ENCODE measurements around the gene BCL2L11.

BCL2L11 gene

GRCh38 chr2:111148225-111148873, 27.6 kb downstream of the BCL2L11 start:
- Mint-ChIP-seq H3K27ac (no peak overlapping the region), H3K4me1 (peaks cover 21% of the 10 kb centered on the region), H3K9me3 (no peaks in the 10 kb centered on the region), H3K27me3 (no peaks in the 10 kb centered on the region), H3K4me3 (no peak overlapping the region), H3K36me3 (peaks cover 20% of the 10 kb centered on the region)

DNA sequence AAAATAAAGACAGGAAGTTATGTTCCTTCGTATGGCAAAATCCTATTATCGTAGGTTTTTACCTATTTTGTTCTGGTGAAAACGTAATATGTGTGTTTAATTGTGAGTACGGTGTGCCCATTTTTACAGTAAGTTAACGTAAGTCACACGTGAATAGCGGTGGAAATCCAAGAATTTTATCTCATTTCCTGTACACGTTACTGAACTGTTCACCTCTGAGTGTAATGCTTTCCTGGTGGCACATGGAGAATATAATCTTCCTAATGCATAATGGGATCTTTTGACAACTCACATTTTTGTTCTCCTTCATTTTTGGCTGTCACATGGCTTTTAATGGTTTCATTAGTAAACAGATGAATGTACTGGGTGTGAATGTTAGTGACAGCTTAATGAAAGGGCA, 28.2 kb downstream of the BCL2L11 start:
- Mint-ChIP-seq H3K27ac (no peak overlapping the region), H3K36me3 (peaks cover 21% of the 10 kb centered on the region), H3K4me1 (peaks cover 21% of the 10 kb centered on the region), H3K27me3 (no peaks in the 10 kb centered on the region), H3K4me3 (no peak overlapping the region), H3K9me3 (no peaks in the 10 kb centered on the region)

GRCh38 chr2:111149882-111150455, 29.3 kb downstream of the BCL2L11 start:
- Mint-ChIP-seq H3K27ac (no peak overlapping the region), H3K36me3 (peaks cover 20% of the 10 kb centered on the region), H3K4me3 (no peak overlapping the region), H3K9me3 (no peaks in the 10 kb centered on the region), H3K27me3 (no peaks in the 10 kb centered on the region), H3K4me1 (peaks cover 21% of the 10 kb centered on the region)

GRCh38 chr2:111154758-111155157, 34.0 kb downstream of the BCL2L11 start:
- Mint-ChIP-seq H3K27me3 (no peaks in the 10 kb centered on the region), H3K36me3 (peaks cover 17% of the 10 kb centered on the region), H3K27ac (no peak overlapping the region), H3K4me3 (no peak overlapping the region), H3K4me1 (peaks cover 32% of the 10 kb centered on the region), H3K9me3 (no peaks in the 10 kb centered on the region)

- peaks cover 19% of the 10 kb centered on the region for H3K36me3 Mint-ChIP-seq
- no peaks in the 10 kb centered on the region for H3K9me3 Mint-ChIP-seq
- H3K27ac Mint-ChIP-seq = no peak overlapping the region
- no peak overlapping the region for H3K4me3 Mint-ChIP-seq
- no peaks in the 10 kb centered on the region for H3K27me3 Mint-ChIP-seq
- H3K4me1 Mint-ChIP-seq = peaks cover 33% of the 10 kb centered on the region
Measured at GRCh38 chr2:111155610-111156009, 34.9 kb downstream of the BCL2L11 start.

DNA sequence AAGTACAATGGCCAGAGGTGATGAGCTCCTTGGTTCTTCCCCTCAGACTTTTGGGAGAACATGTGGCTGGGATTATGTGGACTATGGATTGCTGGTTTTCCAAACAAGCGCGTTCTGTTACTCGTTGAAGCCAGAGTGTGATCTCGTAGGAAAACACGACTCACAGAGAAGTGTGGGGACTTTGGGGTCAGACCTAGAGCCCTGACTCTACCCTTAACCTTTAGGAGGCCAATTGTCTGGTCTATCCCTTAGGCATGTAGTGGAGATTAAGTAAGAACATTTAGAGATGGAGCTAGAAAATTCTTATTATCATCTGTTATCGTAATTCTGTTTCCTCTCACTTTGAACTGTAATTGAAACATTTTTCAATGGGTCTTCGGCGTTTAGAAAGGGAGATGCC, 35.8 kb downstream of the BCL2L11 start:
- Mint-ChIP-seq H3K9me3 (no peaks in the 10 kb centered on the region), H3K4me3 (peak overlapping the region; percentile 47), H3K27ac (no peak overlapping the region), H3K36me3 (peaks cover 14% of the 10 kb centered on the region), H3K27me3 (no peaks in the 10 kb centered on the region), H3K4me1 (peaks cover 33% of the 10 kb centered on the region)

GRCh38 chr2:111157071-111157661, 36.5 kb downstream of the BCL2L11 start:
- Mint-ChIP-seq H3K27ac (peak overlapping the region; percentile 56), H3K9me3 (no peaks in the 10 kb centered on the region), H3K27me3 (no peaks in the 10 kb centered on the region), H3K4me1 (peaks cover 33% of the 10 kb centered on the region), H3K4me3 (peak overlapping the region; percentile 47), H3K36me3 (peaks cover 13% of the 10 kb centered on the region)

DNA sequence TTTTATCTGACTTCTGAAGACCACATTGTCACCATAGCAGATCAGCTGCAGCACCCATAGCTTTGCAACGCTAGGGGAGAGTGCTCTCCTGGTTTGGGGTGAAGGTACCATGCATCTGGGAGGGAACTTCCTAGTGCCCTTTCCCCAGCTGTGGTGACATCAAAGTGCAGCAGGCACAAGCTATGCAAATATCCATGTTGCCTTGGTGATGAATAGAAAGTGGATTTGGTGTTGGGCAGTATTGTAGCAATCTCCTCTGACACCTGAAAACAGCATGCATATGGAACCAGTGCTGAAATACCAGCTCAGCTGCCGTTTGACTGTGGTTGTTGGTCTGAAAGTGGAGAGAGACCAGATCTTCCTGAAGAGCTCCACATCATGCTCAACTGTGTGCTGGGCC, 37.1 kb downstream of the BCL2L11 start:
- Mint-ChIP-seq H3K27ac (no peak overlapping the region), H3K9me3 (no peaks in the 10 kb centered on the region), H3K4me3 (no peak overlapping the region), H3K4me1 (peaks cover 37% of the 10 kb centered on the region), H3K36me3 (peaks cover 17% of the 10 kb centered on the region), H3K27me3 (no peaks in the 10 kb centered on the region)

- H3K27me3 Mint-ChIP-seq = no peaks in the 10 kb centered on the region
- no peak overlapping the region for H3K4me3 Mint-ChIP-seq
- no peaks in the 10 kb centered on the region for H3K9me3 Mint-ChIP-seq
- H3K36me3 Mint-ChIP-seq = peaks cover 14% of the 10 kb centered on the region
- H3K4me1 Mint-ChIP-seq = peaks cover 42% of the 10 kb centered on the region
- no peak overlapping the region for H3K27ac Mint-ChIP-seq
Measured at GRCh38 chr2:111159641-111160040, 38.9 kb downstream of the BCL2L11 start.

- Mint-ChIP-seq H3K4me1 (peaks cover 38% of the 10 kb centered on the region), H3K9me3 (no peaks in the 10 kb centered on the region), H3K36me3 (peaks cover 20% of the 10 kb centered on the region), H3K27me3 (no peaks in the 10 kb centered on the region), H3K27ac (no peak overlapping the region), H3K4me3 (no peak overlapping the region)
Measured at GRCh38 chr2:111160758-111161157, 40.0 kb downstream of the BCL2L11 start.

DNA sequence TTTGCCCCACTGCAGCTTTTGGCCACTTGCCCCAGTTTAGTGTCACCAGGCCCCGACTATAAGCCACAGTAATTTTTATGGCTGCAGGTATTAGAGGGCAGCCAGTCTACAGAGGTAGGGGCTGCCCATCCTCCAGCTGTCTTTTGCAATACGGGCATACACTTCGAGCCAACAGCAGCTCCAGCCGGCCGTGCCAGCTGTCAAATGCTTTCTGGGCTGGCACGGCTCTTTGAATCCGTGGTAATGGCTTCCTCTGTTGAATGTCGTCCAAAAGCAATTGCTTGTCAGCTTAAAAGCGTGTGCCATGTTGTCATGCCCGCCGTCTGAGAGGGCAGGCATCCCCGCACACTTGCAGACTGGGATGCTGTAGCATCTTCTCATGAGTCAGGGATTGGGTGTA, 41.3 kb downstream of the BCL2L11 start:
- H3K27me3 Mint-ChIP-seq = no peaks in the 10 kb centered on the region
- H3K36me3 Mint-ChIP-seq = peaks cover 20% of the 10 kb centered on the region
- H3K9me3 Mint-ChIP-seq = no peaks in the 10 kb centered on the region
- no peak overlapping the region for H3K27ac Mint-ChIP-seq
- no peak overlapping the region for H3K4me3 Mint-ChIP-seq
- H3K4me1 Mint-ChIP-seq = peaks cover 26% of the 10 kb centered on the region

GRCh38 chr2:111162718-111163331, 42.1 kb downstream of the BCL2L11 start:
- Mint-ChIP-seq H3K9me3 (no peaks in the 10 kb centered on the region), H3K4me1 (peaks cover 25% of the 10 kb centered on the region), H3K27me3 (no peaks in the 10 kb centered on the region), H3K36me3 (peaks cover 20% of the 10 kb centered on the region), H3K27ac (no peak overlapping the region), H3K4me3 (no peak overlapping the region)

- no peak overlapping the region for H3K4me3 Mint-ChIP-seq
- H3K9me3 Mint-ChIP-seq = no peaks in the 10 kb centered on the region
- no peaks in the 10 kb centered on the region for H3K27me3 Mint-ChIP-seq
- no peak overlapping the region for H3K27ac Mint-ChIP-seq
- H3K4me1 Mint-ChIP-seq = peaks cover 34% of the 10 kb centered on the region
- peaks cover 20% of the 10 kb centered on the region for H3K36me3 Mint-ChIP-seq
Measured at GRCh38 chr2:111164078-111164477, 43.4 kb downstream of the BCL2L11 start.

DNA sequence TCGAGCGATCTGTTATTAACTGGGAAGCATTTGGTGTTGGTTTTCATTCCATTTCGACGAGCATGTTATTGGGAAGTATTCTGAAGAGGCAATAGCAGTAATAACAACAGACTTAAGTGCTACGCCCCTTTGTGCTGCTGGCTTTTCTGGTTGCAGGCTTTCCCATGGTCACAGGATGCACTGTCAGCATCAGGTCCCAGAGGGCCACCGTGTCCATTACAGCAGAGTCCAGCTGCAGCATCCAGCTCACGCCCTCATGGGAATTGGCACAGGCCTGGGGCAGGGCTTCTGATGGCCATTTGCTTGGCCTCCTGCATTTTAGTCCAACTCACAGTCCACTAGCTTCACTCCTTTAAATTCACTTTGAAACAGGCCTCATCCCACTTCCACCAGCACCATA, 44.4 kb downstream of the BCL2L11 start:
- Mint-ChIP-seq H3K27ac (no peak overlapping the region), H3K27me3 (no peaks in the 10 kb centered on the region), H3K4me3 (no peak overlapping the region), H3K4me1 (peaks cover 37% of the 10 kb centered on the region), H3K36me3 (peaks cover 18% of the 10 kb centered on the region), H3K9me3 (no peaks in the 10 kb centered on the region)

- Mint-ChIP-seq H3K9me3 (no peaks in the 10 kb centered on the region), H3K36me3 (peaks cover 14% of the 10 kb centered on the region), H3K4me1 (peaks cover 34% of the 10 kb centered on the region), H3K27ac (no peak overlapping the region), H3K27me3 (no peaks in the 10 kb centered on the region), H3K4me3 (no peak overlapping the region)
Measured at GRCh38 chr2:111166115-111166514, 45.4 kb downstream of the BCL2L11 start.

Measured in activated naive CD4-positive, alpha-beta T cell treated with anti-CD3 and anti-CD28 coated beads, Interleukin-2, amount 50 U/mL, for 24 hours (primary cell).